Activated naive CD8-positive, alpha-beta T cell treated with anti-CD3 and anti-CD28 coated beads, Interleukin-2, amount 50 U/mL, for 24 hours (primary cell): ENCODE measurements around the gene CLVS2.

Experiments used
- ATAC-seq: fragments of 150-1000 bp; cut with Tn5 transposase; one replicate; pipeline ENCODE4 v1.10.0; 2021
- DNase-seq: peaks from one replicate; pipeline ENCODE4 v3.0.0; 2021
- H3K27ac Mint-ChIP-seq: one replicate; pipeline ENCODE4 v1.8.0; 2021; ENCODE audit warnings: mild to moderate bottlenecking, mixed read lengths
- H3K27me3 Mint-ChIP-seq: one replicate; pipeline ENCODE4 v1.8.0; 2021; ENCODE audit warnings: mixed read lengths
- H3K36me3 Mint-ChIP-seq: one replicate; pipeline ENCODE4 v1.8.0; 2021; ENCODE audit warnings: low read depth, mixed read lengths
- H3K4me1 Mint-ChIP-seq: one replicate; pipeline ENCODE4 v1.8.0; 2021; ENCODE audit warnings: mixed read lengths
- H3K4me3 Mint-ChIP-seq: one replicate; pipeline ENCODE4 v1.8.0; 2021; ENCODE audit warnings: mild to moderate bottlenecking, moderate library complexity, mixed read lengths
- H3K9me3 Mint-ChIP-seq: one replicate; pipeline ENCODE4 v1.8.0; 2021; ENCODE audit warnings: mixed read lengths

Gene CLVS2

GRCh38 chr6:123055256-123055655, 59.2 kb downstream of the CLVS2 start:
- H3K27me3 Mint-ChIP-seq, result no peaks in the 10 kb centered on the region
- no peaks in the 10 kb centered on the region for H3K36me3 Mint-ChIP-seq
- H3K4me1 Mint-ChIP-seq, result no peaks in the 10 kb centered on the region
- no peak for DNase-seq
- no peaks in the 10 kb centered on the region for H3K9me3 Mint-ChIP-seq
- no peak for ATAC-seq
- H3K27ac Mint-ChIP-seq, result no peak overlapping the region
- H3K4me3 Mint-ChIP-seq, result no peak overlapping the region

- no peak for DNase-seq
- H3K4me1 Mint-ChIP-seq, result no peaks in the 10 kb centered on the region
- ATAC-seq, result no peak
- no peak overlapping the region for H3K4me3 Mint-ChIP-seq
- H3K9me3 Mint-ChIP-seq, result no peaks in the 10 kb centered on the region
- H3K27ac Mint-ChIP-seq, result no peak overlapping the region
- H3K36me3 Mint-ChIP-seq, result no peaks in the 10 kb centered on the region
- no peaks in the 10 kb centered on the region for H3K27me3 Mint-ChIP-seq
Measured at GRCh38 chr6:123062670-123063069, 66.6 kb downstream of the CLVS2 start.

GRCh38 chr6:123064038-123064437, 68.0 kb downstream of the CLVS2 start:
- DNase-seq (no peak), ATAC-seq (no peak)
- Mint-ChIP-seq H3K9me3 (no peaks in the 10 kb centered on the region), H3K4me1 (no peaks in the 10 kb centered on the region), H3K27me3 (no peaks in the 10 kb centered on the region), H3K4me3 (no peak overlapping the region), H3K36me3 (no peaks in the 10 kb centered on the region), H3K27ac (no peak overlapping the region)

DNA sequence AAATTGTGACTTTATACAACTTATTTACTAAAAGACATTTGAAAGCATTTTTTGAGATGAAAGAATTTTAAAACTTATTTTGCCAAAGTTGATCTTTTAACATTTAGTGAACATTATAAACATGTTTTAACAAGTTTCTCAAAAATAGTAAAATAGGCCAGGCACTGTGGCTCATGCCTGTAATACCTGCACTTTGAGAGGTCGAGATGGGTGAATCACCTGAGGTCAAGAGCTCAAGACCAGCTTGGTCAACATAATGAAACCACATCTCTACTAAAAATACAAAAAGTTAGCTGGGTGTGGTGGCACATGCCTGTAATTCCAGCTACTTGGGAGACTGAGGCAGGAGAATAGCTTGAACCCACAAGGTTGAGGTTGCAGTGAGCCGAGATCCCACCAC, 78.6 kb downstream of the CLVS2 start:
- no peaks in the 10 kb centered on the region for H3K9me3 Mint-ChIP-seq
- no peaks in the 10 kb centered on the region for H3K36me3 Mint-ChIP-seq
- no peaks in the 10 kb centered on the region for H3K4me1 Mint-ChIP-seq
- no peak overlapping the region for H3K4me3 Mint-ChIP-seq
- DNase-seq, result no peak
- no peaks in the 10 kb centered on the region for H3K27me3 Mint-ChIP-seq
- ATAC-seq, result no peak
- H3K27ac Mint-ChIP-seq, result no peak overlapping the region

DNA sequence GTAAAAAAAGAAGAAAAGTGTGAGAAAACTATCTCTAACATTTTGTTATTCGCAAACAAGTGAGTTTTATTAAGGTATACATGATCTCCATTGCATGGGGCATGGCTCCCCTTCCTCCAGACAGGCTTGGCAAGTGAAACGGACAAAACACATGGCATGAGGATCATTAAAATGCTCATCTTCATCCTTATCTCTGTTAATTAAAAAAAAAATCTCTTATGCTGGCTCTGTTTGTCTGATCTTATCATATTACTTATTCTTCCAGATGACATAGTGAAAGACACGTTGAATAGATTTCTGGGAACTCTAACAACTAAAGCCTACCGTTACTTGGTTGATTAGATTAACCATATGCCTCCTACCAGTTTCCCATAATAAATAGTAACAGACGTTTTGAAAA, 89.4 kb downstream of the CLVS2 start:
- Mint-ChIP-seq H3K36me3 (no peaks in the 10 kb centered on the region), H3K27ac (no peak overlapping the region)
- DNase-seq, result no peak

GRCh38 chr6:123089226-123089625, 93.2 kb downstream of the CLVS2 start:
- H3K36me3 Mint-ChIP-seq, result no peaks in the 10 kb centered on the region
- no peak overlapping the region for H3K4me3 Mint-ChIP-seq
- no peaks in the 10 kb centered on the region for H3K27me3 Mint-ChIP-seq
- no peak overlapping the region for H3K27ac Mint-ChIP-seq
- no peaks in the 10 kb centered on the region for H3K9me3 Mint-ChIP-seq
- no peak for DNase-seq
- no peak for ATAC-seq
- no peaks in the 10 kb centered on the region for H3K4me1 Mint-ChIP-seq

More for the DNA sequence above, 89.4 kb downstream of the CLVS2 start:
- ATAC-seq, result no peak
- H3K27me3 Mint-ChIP-seq, result no peaks in the 10 kb centered on the region
- H3K4me3 Mint-ChIP-seq, result no peak overlapping the region
- no peaks in the 10 kb centered on the region for H3K4me1 Mint-ChIP-seq
- no peaks in the 10 kb centered on the region for H3K9me3 Mint-ChIP-seq

GRCh38 chr6:123091091-123091895, 95.3 kb downstream of the CLVS2 start:
- Mint-ChIP-seq H3K27me3 (no peaks in the 10 kb centered on the region), H3K36me3 (no peaks in the 10 kb centered on the region), H3K27ac (no peak overlapping the region), H3K4me3 (no peak overlapping the region), H3K4me1 (no peaks in the 10 kb centered on the region), H3K9me3 (no peaks in the 10 kb centered on the region)
- no peak for DNase-seq
- ATAC-seq, result no peak

DNA sequence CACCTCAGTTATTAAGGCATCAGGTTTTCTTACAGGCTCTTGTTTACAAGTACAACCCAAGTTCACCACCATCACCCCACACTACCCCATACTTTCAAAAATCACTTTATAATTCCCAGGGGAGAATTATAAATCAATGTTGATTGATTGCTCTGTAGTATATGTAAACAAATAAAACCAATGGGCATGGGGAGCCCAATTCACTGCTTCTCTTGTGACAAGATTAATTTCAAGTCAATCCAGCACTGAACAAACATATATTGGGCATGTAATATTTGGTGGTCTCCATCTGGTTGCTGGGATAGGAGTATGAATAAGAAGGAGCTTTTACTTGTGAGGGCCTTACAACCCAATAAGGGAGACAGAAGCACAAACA, 95.8 kb downstream of the CLVS2 start:
- DNase-seq (no peak), ATAC-seq (no peak)
- Mint-ChIP-seq H3K36me3 (no peaks in the 10 kb centered on the region), H3K27ac (no peak overlapping the region), H3K4me1 (no peaks in the 10 kb centered on the region), H3K27me3 (no peaks in the 10 kb centered on the region), H3K9me3 (no peaks in the 10 kb centered on the region), H3K4me3 (no peak overlapping the region)

DNA sequence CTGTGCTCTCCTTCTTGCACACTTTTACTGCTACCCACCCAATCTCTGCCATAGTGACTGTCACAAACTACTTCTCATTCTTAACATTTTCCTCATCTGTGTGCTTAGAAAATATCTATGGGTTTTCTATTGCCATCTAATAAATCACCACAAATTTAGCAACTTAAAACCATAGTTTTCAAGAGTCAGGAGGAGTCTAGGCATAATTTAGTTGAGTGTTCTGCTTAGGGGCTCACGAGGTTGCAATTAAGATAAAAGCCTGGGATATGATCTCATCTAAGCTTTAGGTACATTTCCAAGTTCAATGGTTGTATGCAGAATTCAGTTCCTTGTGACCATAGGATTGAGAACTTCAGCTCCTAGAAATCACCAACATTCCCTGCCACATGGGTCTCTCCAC, 98.8 kb downstream of the CLVS2 start:
- no peaks in the 10 kb centered on the region for H3K4me1 Mint-ChIP-seq
- peaks cover 4% of the 10 kb centered on the region for H3K9me3 Mint-ChIP-seq
- DNase-seq, result no peak
- ATAC-seq, result no peak
- H3K27me3 Mint-ChIP-seq, result no peaks in the 10 kb centered on the region
- H3K36me3 Mint-ChIP-seq, result no peaks in the 10 kb centered on the region
- no peak overlapping the region for H3K27ac Mint-ChIP-seq
- H3K4me3 Mint-ChIP-seq, result no peak overlapping the region

- no peak overlapping the region for H3K4me3 Mint-ChIP-seq
- no peaks in the 10 kb centered on the region for H3K4me1 Mint-ChIP-seq
- peaks cover 8% of the 10 kb centered on the region for H3K9me3 Mint-ChIP-seq
- no peaks in the 10 kb centered on the region for H3K27me3 Mint-ChIP-seq
- no peak for DNase-seq
- ATAC-seq, result no peak
- H3K36me3 Mint-ChIP-seq, result no peaks in the 10 kb centered on the region
- no peak overlapping the region for H3K27ac Mint-ChIP-seq
Measured at GRCh38 chr6:123105561-123105960, 109.5 kb downstream of the CLVS2 start.

DNA sequence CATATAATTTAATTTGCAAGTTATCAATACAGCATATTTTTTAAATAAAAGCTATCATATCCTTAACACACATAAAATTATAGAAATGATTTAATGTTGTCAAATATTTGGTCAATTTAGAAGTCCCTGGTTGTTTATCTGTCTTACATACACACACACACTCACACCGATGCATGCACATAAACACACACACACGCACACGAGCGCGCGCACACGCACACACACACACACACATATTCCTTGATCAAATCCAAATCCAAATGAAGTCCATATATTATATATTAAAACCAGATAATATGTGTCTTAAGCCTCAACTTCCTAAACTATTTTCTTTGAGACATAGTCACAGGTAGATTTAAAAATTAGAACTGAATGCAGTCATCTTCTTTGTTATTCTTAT, 120.3 kb downstream of the CLVS2 start:
- Mint-ChIP-seq H3K9me3 (no peaks in the 10 kb centered on the region), H3K4me3 (no peak overlapping the region), H3K4me1 (no peaks in the 10 kb centered on the region), H3K27ac (no peak overlapping the region), H3K36me3 (no peaks in the 10 kb centered on the region), H3K27me3 (no peaks in the 10 kb centered on the region)
- DNase-seq (no peak), ATAC-seq (no peak)

DNA sequence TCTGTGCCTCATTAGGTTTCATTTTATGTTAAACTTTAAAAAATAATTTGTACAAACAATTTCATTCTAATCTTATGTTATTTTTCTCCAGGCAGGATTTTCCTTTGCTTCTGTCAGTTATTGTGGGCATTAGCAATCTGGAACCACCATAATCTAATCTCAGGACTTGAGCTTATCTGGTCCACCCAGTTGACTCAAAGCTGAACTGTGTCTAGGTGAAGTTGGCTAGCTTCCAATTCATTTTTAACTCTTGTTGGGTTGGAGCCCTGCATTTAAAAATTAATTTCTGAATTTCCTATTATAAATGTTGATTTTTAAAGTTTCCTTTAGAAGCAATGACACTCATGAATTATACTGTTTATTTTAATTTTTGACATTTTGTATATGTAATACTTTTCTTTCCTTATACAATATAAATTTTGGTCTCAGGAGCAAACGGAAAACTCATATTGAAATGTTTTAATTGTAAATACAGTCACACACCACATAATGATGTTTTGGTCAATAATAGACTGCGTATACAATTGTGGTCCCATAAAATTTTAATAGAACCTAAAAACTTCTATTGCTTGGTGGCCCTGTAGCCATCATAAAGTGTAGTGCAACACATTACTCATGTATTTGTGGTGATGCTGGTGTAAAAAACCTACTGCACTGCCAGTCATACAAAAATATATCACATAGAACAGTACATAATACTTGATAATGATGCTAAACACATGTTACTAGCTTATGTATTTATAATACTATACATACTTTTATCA, 121.3 kb downstream of the CLVS2 start:
- Mint-ChIP-seq H3K4me3 (no peak overlapping the region), H3K27me3 (no peaks in the 10 kb centered on the region), H3K36me3 (no peaks in the 10 kb centered on the region), H3K4me1 (no peaks in the 10 kb centered on the region), H3K27ac (no peak overlapping the region), H3K9me3 (no peaks in the 10 kb centered on the region)
- DNase-seq (no peak), ATAC-seq (no peak)

DNA sequence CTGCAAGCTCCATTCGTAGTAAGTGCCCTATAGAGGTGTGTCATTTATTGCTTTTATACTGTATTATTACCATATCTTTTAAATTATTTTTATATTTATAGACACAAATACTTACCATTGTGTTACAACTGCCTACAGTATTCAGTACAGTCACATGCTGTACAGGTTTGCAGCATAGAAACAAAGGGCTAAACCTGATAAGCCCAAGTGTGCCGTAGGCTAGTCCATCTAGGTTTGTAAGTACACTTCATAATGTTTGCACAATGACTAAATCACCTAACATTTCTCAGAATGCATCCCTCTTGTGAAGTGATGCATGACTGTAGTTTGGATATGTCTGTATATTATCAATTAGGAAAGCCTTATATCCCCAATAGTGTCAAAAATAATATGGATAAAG, 122.8 kb downstream of the CLVS2 start:
- H3K4me1 Mint-ChIP-seq, result no peaks in the 10 kb centered on the region
- H3K4me3 Mint-ChIP-seq, result no peak overlapping the region
- H3K36me3 Mint-ChIP-seq, result no peaks in the 10 kb centered on the region
- H3K27me3 Mint-ChIP-seq, result no peaks in the 10 kb centered on the region
- H3K9me3 Mint-ChIP-seq, result no peaks in the 10 kb centered on the region
- ATAC-seq (no peak), DNase-seq (no peak)
- H3K27ac Mint-ChIP-seq, result no peak overlapping the region
